ENCODE data around the gene FBXL16. TPM values are rescaled to one million over a fixed set of nuclear protein-coding genes. Genes with fewer than 3 reads are reported as not detected.

FBXL16 gene
- total RNA-seq, 1 experiment from 2014 or later, result 40.5 TPM

DNA sequence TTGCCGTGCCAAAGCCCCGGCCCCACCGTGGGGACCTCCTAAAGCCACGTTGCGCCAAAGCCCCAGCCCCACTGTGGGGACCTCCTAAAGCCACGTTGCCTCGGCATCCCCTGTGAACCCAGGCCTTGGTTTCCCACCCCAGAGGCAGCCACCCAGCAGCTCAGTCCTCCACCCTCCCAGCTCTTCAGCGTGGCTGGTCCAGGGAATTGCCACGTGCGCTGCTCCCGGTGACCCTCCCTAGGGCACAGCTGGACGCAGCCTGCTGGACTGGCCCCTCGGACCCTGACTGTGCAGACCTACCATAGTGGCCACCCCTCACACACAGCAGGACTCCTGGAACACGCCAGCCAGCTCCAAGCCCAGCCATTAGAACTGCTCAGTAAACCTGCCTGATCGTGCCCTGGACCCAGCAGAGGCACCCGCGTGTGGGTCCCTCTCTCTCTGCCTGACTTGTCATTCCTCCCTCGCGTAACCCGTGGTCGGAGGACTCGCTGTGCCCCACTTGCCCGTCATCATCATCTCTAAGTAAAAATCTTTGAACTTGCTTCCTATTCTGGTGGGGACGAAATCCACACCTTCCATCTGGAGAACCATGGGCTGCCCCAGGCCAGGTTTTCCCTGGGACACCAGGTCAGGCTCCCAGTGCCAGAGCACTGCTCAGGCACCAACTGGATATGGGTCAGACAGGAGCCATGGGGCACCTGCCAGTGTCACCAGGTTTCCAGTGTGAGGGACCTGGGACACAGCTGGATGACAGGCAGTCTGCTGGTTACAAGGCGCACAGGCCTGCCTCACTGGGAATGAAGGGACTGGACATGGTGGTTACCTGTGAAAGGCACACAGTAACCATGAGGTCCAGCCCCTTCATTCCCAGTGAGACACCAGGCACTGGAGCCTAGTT, 29.6 kb upstream of the FBXL16 start:
- no peak for DNase-seq (ENCODE audit: unreplicated experiment)
- intact Hi-C loops (cut with micrococcal nuclease), result no loop called here
- no TSS peak for BruUV-seq (replicated peaks)
- peaks cover 52% of the 10 kb centered on the region for H3K36me3 Mint-ChIP-seq (ENCODE audit: insufficient read depth, unreplicated experiment)
- no peak overlapping the region for H3K27ac Mint-ChIP-seq (ENCODE audit: low read depth, unreplicated experiment)
- no peak overlapping the region for H3K4me3 Mint-ChIP-seq (ENCODE audit: unreplicated experiment)
- ChIA-PET CTCF (interaction anchor here (0.6 kb wide), 2 partner anchors 19 to 41 kb away, joined by 3 read pairs; no protein-coding TSS in a partner anchor), POLR2A (interaction anchor here (1.2 to 4.1 kb wide), 3 partner anchors 9 to 46 kb away, joined by 4 to 31 read pairs (median 25); partner anchors contain the start of genes ANTKMT, CCDC78 and HAGHL)
- peaks cover 6% of the 10 kb centered on the region for H3K4me1 Mint-ChIP-seq (ENCODE audit: insufficient read depth, unreplicated experiment)
- H3K27me3 Mint-ChIP-seq (ENCODE audit: insufficient read depth, unreplicated experiment), result no peaks in the 10 kb centered on the region
- H3K9me3 Mint-ChIP-seq (ENCODE audit: unreplicated experiment), result no peaks in the 10 kb centered on the region
- TF ChIP-seq, protein P1, sequence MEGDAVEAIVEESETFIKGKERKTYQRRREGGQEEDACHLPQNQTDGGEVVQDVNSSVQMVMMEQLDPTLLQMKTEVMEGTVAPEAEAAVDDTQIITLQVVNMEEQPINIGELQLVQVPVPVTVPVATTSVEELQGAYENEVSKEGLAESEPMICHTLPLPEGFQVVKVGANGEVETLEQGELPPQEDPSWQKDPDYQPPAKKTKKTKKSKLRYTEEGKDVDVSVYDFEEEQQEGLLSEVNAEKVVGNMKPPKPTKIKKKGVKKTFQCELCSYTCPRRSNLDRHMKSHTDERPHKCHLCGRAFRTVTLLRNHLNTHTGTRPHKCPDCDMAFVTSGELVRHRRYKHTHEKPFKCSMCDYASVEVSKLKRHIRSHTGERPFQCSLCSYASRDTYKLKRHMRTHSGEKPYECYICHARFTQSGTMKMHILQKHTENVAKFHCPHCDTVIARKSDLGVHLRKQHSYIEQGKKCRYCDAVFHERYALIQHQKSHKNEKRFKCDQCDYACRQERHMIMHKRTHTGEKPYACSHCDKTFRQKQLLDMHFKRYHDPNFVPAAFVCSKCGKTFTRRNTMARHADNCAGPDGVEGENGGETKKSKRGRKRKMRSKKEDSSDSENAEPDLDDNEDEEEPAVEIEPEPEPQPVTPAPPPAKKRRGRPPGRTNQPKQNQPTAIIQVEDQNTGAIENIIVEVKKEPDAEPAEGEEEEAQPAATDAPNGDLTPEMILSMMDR (IDR thresholded peaks at IDR 0.05; ENCODE audit: unreplicated experiment), result no peak

DNA sequence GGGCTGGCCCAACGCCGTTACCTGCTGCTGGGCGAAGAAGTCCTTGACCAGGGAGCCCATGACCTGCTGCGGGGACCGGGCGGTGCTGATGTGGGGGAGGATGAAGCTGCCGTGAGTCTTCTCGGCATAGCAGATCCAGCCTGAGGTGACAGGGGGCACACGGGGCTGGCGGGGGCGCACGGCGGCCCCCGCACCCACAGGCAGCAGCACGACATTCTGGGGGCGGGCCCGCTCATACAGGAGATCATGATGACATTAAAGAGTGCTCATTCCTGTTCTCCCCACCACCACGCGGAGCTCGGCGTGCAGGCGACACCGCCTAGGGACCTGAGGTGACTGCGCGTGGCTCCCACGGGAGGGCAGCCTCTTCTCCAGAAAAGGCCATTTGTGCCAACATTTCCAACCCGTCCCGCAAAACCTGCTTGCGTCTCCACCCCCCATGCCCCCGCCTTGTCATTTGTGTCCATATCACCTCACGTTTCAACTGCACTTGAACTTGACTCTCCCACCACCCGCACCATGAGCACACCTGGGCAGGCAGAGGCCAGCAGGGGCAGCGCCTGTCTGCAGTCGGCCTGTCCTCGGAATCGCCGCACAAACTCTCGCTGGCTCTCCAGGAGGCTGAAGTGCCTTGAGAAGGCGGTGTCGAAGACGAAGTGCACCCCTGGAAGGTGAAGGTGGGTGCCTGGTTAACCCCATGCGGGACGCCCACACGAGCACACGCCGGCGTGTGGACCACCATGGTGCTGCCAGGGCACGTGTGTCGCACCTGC, 28.8 kb upstream of the FBXL16 start:
- no peak for DNase-seq (ENCODE audit: unreplicated experiment)
- Mint-ChIP-seq H3K4me3 (ENCODE audit: unreplicated experiment) (no peak overlapping the region), H3K27ac (ENCODE audit: low read depth, unreplicated experiment) (no peak overlapping the region), H3K27me3 (ENCODE audit: insufficient read depth, unreplicated experiment) (no peaks in the 10 kb centered on the region), H3K9me3 (ENCODE audit: unreplicated experiment) (no peaks in the 10 kb centered on the region), H3K36me3 (ENCODE audit: insufficient read depth, unreplicated experiment) (peaks cover 56% of the 10 kb centered on the region), H3K4me1 (ENCODE audit: insufficient read depth, unreplicated experiment) (peaks cover 6% of the 10 kb centered on the region)
- intact Hi-C loops (cut with micrococcal nuclease), result no loop called here
- TF ChIP-seq, protein P1 (IDR thresholded peaks at IDR 0.05; ENCODE audit: unreplicated experiment), result no peak
- POLR2A ChIA-PET, result interaction anchor here (4.1 kb wide), 1 partner anchor 13 kb away, joined by 25 read pairs; the partner anchor contains the start of gene ANTKMT
- CTCF ChIA-PET, result interaction anchor here (1.0 kb wide), 1 partner anchor 8 kb away, joined by 3 read pairs; no protein-coding TSS in a partner anchor
- no TSS peak for BruUV-seq (replicated peaks)

DNA sequence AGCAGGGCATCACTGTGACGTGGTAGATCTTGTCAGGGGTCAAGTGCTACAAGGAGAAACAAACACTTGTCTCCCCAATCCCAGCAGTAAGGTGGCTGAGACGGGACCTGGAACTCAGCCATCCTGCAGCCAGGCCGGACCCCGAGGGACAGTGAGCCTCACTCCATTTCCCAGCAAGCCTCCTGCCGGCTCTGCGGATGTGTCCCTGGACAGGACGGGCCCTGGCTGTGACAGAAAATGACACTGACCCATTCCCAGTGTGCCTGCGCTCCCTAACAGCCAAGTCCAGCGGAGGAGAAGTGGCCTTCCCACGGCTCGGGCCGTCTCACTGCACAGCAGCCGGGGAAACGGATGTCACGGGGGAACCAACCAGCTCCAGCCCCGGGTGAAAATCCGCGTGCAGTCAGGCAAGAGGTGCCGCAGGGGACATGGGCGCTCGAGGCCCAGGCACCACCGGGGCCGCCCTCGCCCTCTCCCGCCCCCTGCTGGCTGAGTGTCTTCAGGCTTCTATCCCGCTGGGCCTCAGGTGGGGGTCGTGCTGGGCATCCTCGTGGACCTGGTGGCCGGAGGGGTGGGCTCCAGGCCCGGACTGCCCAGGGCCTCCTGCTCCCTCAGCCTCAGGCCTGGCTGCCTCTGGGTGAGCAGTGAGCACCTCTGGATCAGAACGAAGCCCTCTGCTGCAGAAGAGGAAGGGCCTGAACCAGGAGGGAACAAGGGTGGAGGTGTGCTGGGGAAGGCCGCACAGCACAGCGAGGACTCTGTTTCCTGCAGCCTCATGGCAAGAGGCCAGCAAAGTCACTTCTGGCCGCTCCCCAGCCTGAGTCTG, 28.0 kb upstream of the FBXL16 start:
- TF ChIP-seq, protein P1 (IDR thresholded peaks at IDR 0.05; ENCODE audit: unreplicated experiment), result peak; percentile 28

More for the DNA sequence above, 28.0 kb upstream of the FBXL16 start:
- H3K27me3 Mint-ChIP-seq (ENCODE audit: insufficient read depth, unreplicated experiment), result no peaks in the 10 kb centered on the region
- no peak for DNase-seq (ENCODE audit: unreplicated experiment)
- no peak overlapping the region for H3K4me3 Mint-ChIP-seq (ENCODE audit: unreplicated experiment)
- intact Hi-C loops (cut with micrococcal nuclease), result no loop called here
- no peaks in the 10 kb centered on the region for H3K9me3 Mint-ChIP-seq (ENCODE audit: unreplicated experiment)
- ChIA-PET CTCF (interaction anchor here (0.7 to 1.2 kb wide), 3 partner anchors 9 to 38 kb away, joined by 3 read pairs; no protein-coding TSS in a partner anchor), POLR2A (interaction anchor here (0.7 to 0.8 kb wide), 2 partner anchors 21 to 48 kb away, joined by 3 to 4 read pairs; no protein-coding TSS in a partner anchor)
- peaks cover 56% of the 10 kb centered on the region for H3K36me3 Mint-ChIP-seq (ENCODE audit: insufficient read depth, unreplicated experiment)
- peaks cover 6% of the 10 kb centered on the region for H3K4me1 Mint-ChIP-seq (ENCODE audit: insufficient read depth, unreplicated experiment)
- no peak overlapping the region for H3K27ac Mint-ChIP-seq (ENCODE audit: low read depth, unreplicated experiment)
- no TSS peak for BruUV-seq (replicated peaks)
